ENCODE data around the gene CD209. TPM values are rescaled to one million over a fixed set of nuclear protein-coding genes. Genes with fewer than 3 reads are reported as not detected.
"Not testable (repeated sequence)": the region's sequence is repeated elsewhere in the genome, so short reads cannot be mapped to it uniquely, and the experiment has no call there.

CD209 gene
- total RNA-seq, 2 donors from 2014 or later, result 6.8 to 14.2 TPM

GRCh38 chr19:7748756-7749155 lies 1.4 kb upstream of the CD209 start:
- Histone ChIP-seq H3K27ac (no peak overlapping the region), H3K4me1 (ENCODE audit: control insufficient read depth in 1 of 2, low read depth in 2 of 2) (no peaks in the 10 kb centered on the region), H3K9me3 (no peaks in the 10 kb centered on the region), H3K27me3 (replicated peaks; ENCODE audit: insufficient read depth) (no peaks in the 10 kb centered on the region), H3K36me3 (no peaks in the 10 kb centered on the region), H3K4me3 (no peak overlapping the region)
- TF ChIP-seq, protein P1, sequence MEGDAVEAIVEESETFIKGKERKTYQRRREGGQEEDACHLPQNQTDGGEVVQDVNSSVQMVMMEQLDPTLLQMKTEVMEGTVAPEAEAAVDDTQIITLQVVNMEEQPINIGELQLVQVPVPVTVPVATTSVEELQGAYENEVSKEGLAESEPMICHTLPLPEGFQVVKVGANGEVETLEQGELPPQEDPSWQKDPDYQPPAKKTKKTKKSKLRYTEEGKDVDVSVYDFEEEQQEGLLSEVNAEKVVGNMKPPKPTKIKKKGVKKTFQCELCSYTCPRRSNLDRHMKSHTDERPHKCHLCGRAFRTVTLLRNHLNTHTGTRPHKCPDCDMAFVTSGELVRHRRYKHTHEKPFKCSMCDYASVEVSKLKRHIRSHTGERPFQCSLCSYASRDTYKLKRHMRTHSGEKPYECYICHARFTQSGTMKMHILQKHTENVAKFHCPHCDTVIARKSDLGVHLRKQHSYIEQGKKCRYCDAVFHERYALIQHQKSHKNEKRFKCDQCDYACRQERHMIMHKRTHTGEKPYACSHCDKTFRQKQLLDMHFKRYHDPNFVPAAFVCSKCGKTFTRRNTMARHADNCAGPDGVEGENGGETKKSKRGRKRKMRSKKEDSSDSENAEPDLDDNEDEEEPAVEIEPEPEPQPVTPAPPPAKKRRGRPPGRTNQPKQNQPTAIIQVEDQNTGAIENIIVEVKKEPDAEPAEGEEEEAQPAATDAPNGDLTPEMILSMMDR (IDR thresholded peaks at IDR 0.05), result no peak
- no peak for DNase-seq (ENCODE audit: low spot score)
- ATAC-seq (ENCODE audit: insufficient number of reproducible peaks, low FRiP score, low read depth), result no peak

- H3K27ac ChIP-seq, result no peak overlapping the region
- no peak overlapping the region for H3K4me3 ChIP-seq
- H3K4me1 ChIP-seq (ENCODE audit: control insufficient read depth in 1 of 2, low read depth in 2 of 2), result no peaks in the 10 kb centered on the region
- no peaks in the 10 kb centered on the region for H3K36me3 ChIP-seq
- no peaks in the 10 kb centered on the region for H3K9me3 ChIP-seq
- DNase-seq (ENCODE audit: low spot score) (no peak), ATAC-seq (ENCODE audit: insufficient number of reproducible peaks, low FRiP score, low read depth) (no peak)
- TF ChIP-seq, protein P1 (IDR thresholded peaks at IDR 0.05), result no peak
- no peaks in the 10 kb centered on the region for H3K27me3 ChIP-seq (replicated peaks; ENCODE audit: insufficient read depth)
These were observed 837 bp upstream of the CD209 start for GRCh38 chr19:7748171-7748570.

DNA sequence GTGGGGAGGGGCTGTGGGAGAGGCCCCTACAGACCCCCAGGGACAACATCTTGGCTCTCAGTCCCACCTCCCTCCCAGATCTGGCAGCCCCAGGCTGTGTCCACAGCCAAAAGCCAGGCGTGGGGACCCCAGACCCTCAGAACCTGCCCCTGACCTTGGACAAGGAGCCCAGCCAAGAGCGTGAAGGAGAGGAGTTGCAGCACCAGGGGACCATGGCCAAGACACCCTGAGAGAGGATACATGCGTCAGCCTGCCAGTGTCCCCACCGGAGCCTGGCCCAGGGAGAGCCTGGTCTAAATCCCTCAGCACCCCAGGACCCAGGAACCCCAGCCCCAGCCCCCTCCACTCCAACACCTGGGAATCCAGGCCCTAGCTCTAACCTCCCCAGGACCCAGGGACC lies 1.0 kb downstream of the CD209 start:
- not testable (repeated sequence) for DNase-seq (ENCODE audit: low spot score); H3K27me3 ChIP-seq (replicated peaks; ENCODE audit: insufficient read depth); H3K4me1 ChIP-seq (ENCODE audit: control insufficient read depth in 1 of 2, low read depth in 2 of 2); H3K4me3 ChIP-seq; H3K9me3 ChIP-seq; H3K36me3 ChIP-seq; ATAC-seq (ENCODE audit: insufficient number of reproducible peaks, low FRiP score, low read depth); H3K27ac ChIP-seq

DNA sequence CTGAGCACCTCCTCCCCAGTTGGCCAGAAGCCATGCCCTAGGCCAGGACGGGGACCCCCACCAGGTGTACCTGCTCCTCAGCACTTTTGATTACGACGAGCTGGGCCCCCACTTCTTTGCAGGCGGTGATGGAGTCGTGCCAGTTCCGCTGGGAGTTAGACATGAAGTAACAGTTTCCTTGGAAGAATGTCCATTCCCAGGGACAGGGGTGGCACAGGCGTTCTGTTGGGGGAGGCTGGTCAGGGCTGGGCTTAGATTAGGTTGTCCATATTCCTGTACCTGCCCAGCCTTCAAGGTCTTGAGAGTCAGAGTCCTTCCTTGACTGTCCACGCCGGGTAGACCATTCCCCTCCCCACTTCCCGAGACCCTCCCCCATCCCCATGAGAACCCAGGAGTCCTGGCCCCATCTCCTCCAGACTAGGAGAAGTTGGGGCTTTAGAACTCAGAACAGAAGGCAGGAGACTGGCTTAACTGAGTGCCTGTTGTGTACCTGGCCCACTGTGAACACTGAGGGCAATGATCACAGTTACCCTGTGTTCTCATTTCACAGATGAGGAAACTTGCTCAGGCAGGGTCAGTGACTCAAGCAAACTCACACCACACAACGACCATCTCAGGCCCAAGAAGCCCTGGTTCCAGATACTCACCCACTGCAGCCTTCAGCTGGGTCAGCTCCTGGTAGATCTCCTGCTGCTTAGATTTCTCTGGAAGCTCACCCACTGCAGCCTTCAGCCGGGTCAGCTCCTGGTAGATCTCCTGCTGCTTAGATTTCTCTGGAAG lies 2.3 kb downstream of the CD209 start:
- Histone ChIP-seq H3K4me1 (ENCODE audit: control insufficient read depth in 1 of 2, low read depth in 2 of 2) (no peaks in the 10 kb centered on the region), H3K4me3 (no peak overlapping the region), H3K36me3 (no peaks in the 10 kb centered on the region), H3K9me3 (no peaks in the 10 kb centered on the region), H3K27ac (no peak overlapping the region), H3K27me3 (replicated peaks; ENCODE audit: insufficient read depth) (no peaks in the 10 kb centered on the region)
- TF ChIP-seq, protein P1 (IDR thresholded peaks at IDR 0.05), result no peak
- DNase-seq (ENCODE audit: low spot score) (no peak), ATAC-seq (ENCODE audit: insufficient number of reproducible peaks, low FRiP score, low read depth) (no peak)

GRCh38 chr19:7744199-7744786 lies 3.0 kb downstream of the CD209 start:
- TF ChIP-seq, protein P1 (IDR thresholded peaks at IDR 0.05), result no peak
- no peak overlapping the region for H3K27ac ChIP-seq
- no peak overlapping the region for H3K4me3 ChIP-seq
- ATAC-seq (ENCODE audit: insufficient number of reproducible peaks, low FRiP score, low read depth), result no peak
- no peak for DNase-seq (ENCODE audit: low spot score)
- H3K4me1 ChIP-seq (ENCODE audit: control insufficient read depth in 1 of 2, low read depth in 2 of 2), result no peaks in the 10 kb centered on the region
- no peaks in the 10 kb centered on the region for H3K36me3 ChIP-seq
- H3K9me3 ChIP-seq, result no peaks in the 10 kb centered on the region
- no peaks in the 10 kb centered on the region for H3K27me3 ChIP-seq (replicated peaks; ENCODE audit: insufficient read depth)
